HG03097 (cell line): ENCODE data around the gene SRP54.
"Not testable (repeated sequence)": the region's sequence is repeated elsewhere in the genome, so short reads cannot be mapped to it uniquely, and the experiment has no call there.

ENCODE experiments used
- ATAC-seq: cut with Tn5 transposase; IDR thresholded peaks from one replicate; pipeline ENCODE4 v1.9.1; 2021; ENCODE audit not compliant: unreplicated experiment, low FRiP score

SRP54 gene

GRCh38 chr14:34982421-34983147 lies at the start of gene SRP54:
Gene SRP54 (plus strand): TSS chr14:34982992. CDS start chr14:34996710, 13,718 bp downstream.
- ATAC-seq = peak; percentile 78

GRCh38 chr14:34933301-34933700 lies 49.5 kb upstream of the SRP54 start:
- ATAC-seq = no peak

- ATAC-seq = no peak
Observed at GRCh38 chr14:34935488-34935887, 47.3 kb upstream of the SRP54 start.

- no peak for ATAC-seq
Observed at GRCh38 chr14:34937442-34937841, 45.4 kb upstream of the SRP54 start.

GRCh38 chr14:34937876-34938275 lies 44.9 kb upstream of the SRP54 start:
- no peak for ATAC-seq

GRCh38 chr14:34943506-34943905 lies 39.3 kb upstream of the SRP54 start:
- ATAC-seq = no peak

GRCh38 chr14:34944744-34945143 lies 38.0 kb upstream of the SRP54 start:
- ATAC-seq = no peak

GRCh38 chr14:34946699-34947098 lies 36.1 kb upstream of the SRP54 start:
- ATAC-seq = no peak

- ATAC-seq = no peak
Observed at GRCh38 chr14:34951286-34951685, 31.5 kb upstream of the SRP54 start.

- ATAC-seq = no peak
Observed at GRCh38 chr14:34956931-34957330, 25.9 kb upstream of the SRP54 start.

GRCh38 chr14:34957771-34958286 lies 25.0 kb upstream of the SRP54 start:
- no peak for ATAC-seq

GRCh38 chr14:34962106-34962505 lies 20.7 kb upstream of the SRP54 start:
- not testable (repeated sequence) for ATAC-seq

- ATAC-seq = no peak
Observed at GRCh38 chr14:34964977-34965764, 17.6 kb upstream of the SRP54 start.

GRCh38 chr14:34965912-34966311 lies 16.9 kb upstream of the SRP54 start:
- peak; percentile 5 for ATAC-seq

GRCh38 chr14:34966413-34966812 lies 16.4 kb upstream of the SRP54 start:
- ATAC-seq = peak; percentile 78

- no peak for ATAC-seq
Observed at GRCh38 chr14:34970665-34971064, 12.1 kb upstream of the SRP54 start.

- ATAC-seq = no peak
Observed at GRCh38 chr14:34971381-34971780, 11.4 kb upstream of the SRP54 start.

GRCh38 chr14:34971801-34972200 lies 11.0 kb upstream of the SRP54 start:
- ATAC-seq = no peak

GRCh38 chr14:34978444-34978843 lies 4.3 kb upstream of the SRP54 start:
- ATAC-seq = no peak

- ATAC-seq = no peak
Observed at GRCh38 chr14:34980337-34980900, 2.4 kb upstream of the SRP54 start.

- ATAC-seq = peak; percentile 9
Observed at GRCh38 chr14:34981743-34982420, 910 bp upstream of the SRP54 start.
